Cardiac muscle cell (in vitro differentiated cells and primary cell): Measurements from ENCODE around the gene MYOF. TPM values are rescaled to one million over a fixed set of nuclear protein-coding genes. Genes with fewer than 3 reads are reported as not detected.
A peak's percentile ranks its signal among the peaks of the same experiment; 100 is the strongest.

ENCODE experiments used
- DNase-seq, 2 donors: peaks; one replicate each; pipeline versions ENCODE4 v3.0.0 to v3.0.0-alpha.2; 2010 to 2017; ENCODE audit warnings: low read depth in 1 of 2, low spot score in 1 of 2
- H3K27ac ChIP-seq: fragments of 200-600 bp; sonication (generic); 2 replicates; pipeline ENCODE4 v1.5.1; 2016
- H3K27me3 ChIP-seq: fragments of 200-600 bp; sonication (generic); 2 replicates; pipeline ENCODE4 v1.6.0; 2016; ENCODE audit warnings: control low read depth
- H3K36me3 ChIP-seq: fragments of 200-600 bp; sonication (generic); 2 replicates; pipeline ENCODE4 v1.5.1; 2016; ENCODE audit warnings: control low read depth
- H3K4me1 ChIP-seq: fragments of 200-600 bp; sonication (generic); 2 replicates; pipeline ENCODE4 v1.8.1; 2017; ENCODE audit warnings: low read depth, mild to moderate bottlenecking, mixed run types
- H3K4me3 ChIP-seq: fragments of 200-600 bp; sonication (generic); 2 replicates; pipeline ENCODE4 v1.5.1; 2016; ENCODE audit warnings: mild to moderate bottlenecking
- H3K9me3 ChIP-seq: fragments of 200-600 bp; sonication (generic); 2 replicates; pipeline ENCODE4 v1.5.1; 2017; ENCODE audit warnings: low read depth, mild to moderate bottlenecking, control low read depth
- CTCF ChIP-seq: IDR thresholded peaks from 2 replicates; pipeline ENCODE4 v1.5.1; 2012; ENCODE audit warnings: low read depth, mild to moderate bottlenecking, low read length
- polyA plus RNA-seq: library from polyadenylated mRNA; unstranded; fragments of >200 nt; fragmentation: Nextera tagmentation; extraction: Ambion mirVana; gene quantifications from 2 replicates; pipeline ENCODE4 v1.2.1, GENCODE V29; 2016
- total RNA-seq: library from RNA; depleted of rRNA; stranded (reverse); fragments of >200 nt; gene quantifications from 2 replicates; pipeline ENCODE4 v1.2.3, GENCODE V29; 2016

The MYOF gene
- total and polyA plus RNA-seq, 2 experiments from 2014 or later: 13.4 to 22.4 TPM

- Histone ChIP-seq H3K27me3 (no peaks in the 10 kb centered on the region), H3K27ac (peak overlapping the region; percentile 71), H3K36me3 (no peaks in the 10 kb centered on the region), H3K4me3 (no peak overlapping the region), H3K4me1 (peaks cover 12% of the 10 kb centered on the region), H3K9me3 (no peaks in the 10 kb centered on the region)
- no peak for DNase-seq
- no peak for TF ChIP-seq CTCF
Observed at GRCh38 chr10:93378039-93378438, 104.1 kb downstream of the MYOF start.

- H3K9me3 ChIP-seq: no peaks in the 10 kb centered on the region
- DNase-seq: peak; percentile 81 to 91
- H3K27ac ChIP-seq: peak overlapping the region; percentile 71
- TF ChIP-seq CTCF: peak; percentile 94
- H3K4me1 ChIP-seq: peaks cover 12% of the 10 kb centered on the region
- H3K4me3 ChIP-seq: no peak overlapping the region
- no peaks in the 10 kb centered on the region for H3K27me3 ChIP-seq
- H3K36me3 ChIP-seq: no peaks in the 10 kb centered on the region
Observed at GRCh38 chr10:93376372-93377293, 105.5 kb downstream of the MYOF start.

- Histone ChIP-seq H3K27ac (no peak overlapping the region), H3K36me3 (peaks cover 2% of the 10 kb centered on the region), H3K27me3 (no peaks in the 10 kb centered on the region), H3K4me1 (no peaks in the 10 kb centered on the region), H3K9me3 (no peaks in the 10 kb centered on the region), H3K4me3 (no peak overlapping the region)
- no peak for DNase-seq
- TF ChIP-seq CTCF: no peak
Observed at GRCh38 chr10:93370961-93371360, 111.2 kb downstream of the MYOF start.

- Histone ChIP-seq H3K4me1 (no peaks in the 10 kb centered on the region), H3K9me3 (no peaks in the 10 kb centered on the region), H3K4me3 (no peak overlapping the region), H3K36me3 (peaks cover 2% of the 10 kb centered on the region), H3K27me3 (no peaks in the 10 kb centered on the region), H3K27ac (no peak overlapping the region)
- TF ChIP-seq CTCF: no peak
- DNase-seq: no peak
Observed at GRCh38 chr10:93369588-93370164, 112.5 kb downstream of the MYOF start.

GRCh38 chr10:93368210-93368609 lies 113.9 kb downstream of the MYOF start:
- H3K9me3 ChIP-seq: no peaks in the 10 kb centered on the region
- H3K4me1 ChIP-seq: no peaks in the 10 kb centered on the region
- H3K27me3 ChIP-seq: no peaks in the 10 kb centered on the region

More at GRCh38 chr10:93368210-93368609, 113.9 kb downstream of the MYOF start:
- Histone ChIP-seq H3K4me3 (no peak overlapping the region), H3K36me3 (peaks cover 2% of the 10 kb centered on the region), H3K27ac (no peak overlapping the region)
- DNase-seq: peak in 1 of 2 donors; percentile 21
- TF ChIP-seq CTCF: no peak
